Activated CD8-positive, alpha-beta memory T cell treated with anti-CD3 and anti-CD28 coated beads, Interleukin-2, amount 50 U/mL, for 1 hour (primary cell): ENCODE measurements around the gene ATP6V1C2.
"Not testable (repeated sequence)": the region's sequence is repeated elsewhere in the genome, so short reads cannot be mapped to it uniquely, and the experiment has no call there.

Experiments used
- DNase-seq: peaks from one replicate; pipeline ENCODE4 v3.0.0-alpha.2; 2020; ENCODE audit errors: extremely low read depth

Gene ATP6V1C2

DNA sequence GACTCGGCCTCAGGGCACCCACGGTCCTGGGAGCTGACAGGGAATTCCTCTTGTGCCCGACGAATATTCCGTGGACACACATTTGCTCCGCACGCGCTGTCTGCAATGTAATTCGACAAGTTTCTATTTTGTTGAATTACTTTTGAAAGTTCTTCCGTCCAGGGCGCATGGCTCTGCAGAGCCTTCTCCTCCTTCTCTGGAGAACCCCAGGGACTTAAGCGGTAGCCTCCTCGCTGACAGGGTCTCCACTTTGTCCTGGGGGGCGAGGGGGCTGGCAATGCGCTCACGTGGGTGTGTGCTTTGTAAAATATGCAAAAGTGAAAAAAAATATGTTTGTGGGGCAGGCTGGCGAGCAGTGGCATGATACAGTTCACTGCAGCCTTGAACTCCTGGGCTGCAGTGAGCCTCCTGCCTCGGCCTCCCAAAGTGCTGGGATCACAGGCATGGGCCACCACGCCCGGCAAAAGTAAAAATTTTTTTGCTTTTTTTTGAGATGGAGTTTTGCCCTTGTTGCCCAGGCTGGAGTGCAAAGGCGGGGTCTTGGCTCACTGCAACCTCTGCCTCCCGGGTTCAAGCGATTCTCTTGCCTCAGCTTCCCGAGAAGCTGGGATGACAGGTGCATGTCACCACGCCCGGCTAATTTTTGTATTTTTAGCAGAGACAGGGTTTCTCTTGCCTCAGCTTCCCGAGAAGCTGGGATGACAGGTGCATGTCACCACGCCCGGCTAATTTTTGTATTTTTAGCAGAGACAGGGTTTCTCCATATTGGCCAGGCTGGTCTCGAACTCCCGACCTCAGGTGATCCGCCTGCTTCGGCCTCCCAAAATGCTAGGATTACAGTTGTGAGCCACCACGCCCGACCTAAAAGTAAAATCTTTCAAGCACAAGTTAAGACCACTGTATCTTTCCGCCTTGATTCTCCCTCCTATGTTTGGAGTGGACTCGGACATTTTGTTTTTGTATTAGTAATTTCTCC is 92.0 kb downstream of the ATP6V1C2 start:
- not testable (repeated sequence) for DNase-seq

DNA sequence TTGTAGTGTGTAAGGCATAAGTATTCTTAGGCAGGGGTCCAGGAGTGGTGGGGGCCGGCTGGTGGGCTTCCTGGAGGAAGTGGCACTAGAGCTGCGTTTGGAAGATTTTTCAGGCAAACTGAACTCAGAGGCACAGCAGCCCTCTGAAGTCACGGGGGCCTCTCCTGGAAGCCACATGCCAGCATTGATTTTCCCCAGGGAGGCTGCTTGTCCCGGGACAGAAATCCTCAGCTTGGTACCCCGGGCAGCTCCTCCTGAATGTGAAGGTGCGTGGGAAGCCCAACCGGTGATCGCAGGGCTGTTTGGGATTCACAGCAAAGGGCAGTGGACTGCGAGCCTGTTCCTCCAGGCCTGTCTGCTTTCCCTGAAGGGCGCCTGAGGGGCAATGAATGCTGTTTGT is 92.7 kb downstream of the ATP6V1C2 start:
- no peak for DNase-seq

DNA sequence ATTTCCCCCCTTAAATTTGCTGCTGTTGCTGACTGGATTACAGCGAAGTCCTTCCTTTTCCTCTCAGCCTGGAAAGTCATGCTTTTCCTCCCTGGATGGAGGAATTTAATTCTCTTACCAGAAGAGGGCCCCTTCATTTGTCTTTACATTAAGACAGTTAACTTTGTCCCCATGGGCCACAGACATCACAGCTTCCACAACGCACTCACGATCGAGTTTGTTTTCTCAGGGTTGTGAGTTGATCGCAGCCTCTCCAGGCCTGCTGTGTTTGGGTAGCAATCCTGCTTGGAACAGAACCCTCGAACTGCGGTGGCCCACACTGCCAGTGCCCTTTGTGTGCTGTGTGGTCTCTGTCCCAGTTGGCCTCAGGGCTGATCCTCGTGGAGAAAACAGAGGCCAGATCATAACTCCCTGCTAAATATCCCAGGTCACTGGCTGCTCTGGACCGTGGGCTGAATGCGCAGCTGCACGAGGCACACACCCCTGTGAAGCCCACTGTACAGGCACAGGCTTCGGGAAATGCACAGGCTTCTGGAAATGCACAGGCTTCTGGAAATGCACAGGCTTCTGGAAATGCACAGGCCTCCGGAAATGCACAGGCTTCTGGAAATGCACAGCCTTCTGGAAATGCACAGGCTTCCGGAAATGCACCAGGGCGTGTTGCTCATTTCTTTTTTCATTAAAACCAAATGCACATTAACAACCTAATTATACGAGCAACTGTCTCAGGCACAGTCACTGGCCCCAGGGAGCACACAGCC is 93.3 kb downstream of the ATP6V1C2 start:
- DNase-seq, result no peak

DNA sequence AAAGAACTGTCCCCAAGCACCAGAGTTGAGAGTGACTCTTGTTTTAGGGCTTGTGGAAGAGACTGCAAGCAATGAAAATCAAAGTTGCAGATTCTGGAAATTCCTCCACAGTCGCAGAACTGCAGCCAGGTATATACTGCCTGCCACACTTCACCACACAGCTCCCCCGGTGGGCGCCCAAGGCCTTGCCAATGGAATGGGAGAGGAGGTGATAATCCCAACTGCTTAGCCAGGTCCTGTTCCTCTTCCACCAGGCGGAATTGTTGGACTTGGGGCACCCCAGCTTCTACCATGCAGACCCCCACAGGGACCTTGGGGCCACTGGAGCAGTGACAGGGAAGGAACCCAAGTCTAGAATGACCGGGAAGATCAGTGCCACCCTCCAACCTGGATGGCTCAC is 96.0 kb downstream of the ATP6V1C2 start:
- no peak for DNase-seq

DNA sequence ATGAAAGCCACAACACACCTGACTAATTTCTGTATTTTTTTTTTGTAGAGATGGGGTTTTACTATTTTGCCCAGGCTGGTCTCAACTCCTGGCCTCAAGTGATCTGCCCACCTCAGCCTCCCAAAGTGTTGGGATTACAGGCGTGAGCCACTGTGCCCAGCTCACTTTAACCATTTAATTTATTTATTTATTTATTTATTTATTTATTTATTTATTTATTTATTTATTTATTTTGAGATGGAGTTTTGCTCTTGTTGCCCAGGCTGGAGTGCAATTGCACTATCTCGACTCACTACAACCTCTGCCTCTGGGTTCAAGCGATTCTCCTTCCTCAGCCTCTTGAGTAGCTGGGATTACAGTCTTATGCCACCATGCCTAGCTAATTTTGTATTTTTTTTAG is 96.9 kb downstream of the ATP6V1C2 start:
- DNase-seq, result not testable (repeated sequence)

DNA sequence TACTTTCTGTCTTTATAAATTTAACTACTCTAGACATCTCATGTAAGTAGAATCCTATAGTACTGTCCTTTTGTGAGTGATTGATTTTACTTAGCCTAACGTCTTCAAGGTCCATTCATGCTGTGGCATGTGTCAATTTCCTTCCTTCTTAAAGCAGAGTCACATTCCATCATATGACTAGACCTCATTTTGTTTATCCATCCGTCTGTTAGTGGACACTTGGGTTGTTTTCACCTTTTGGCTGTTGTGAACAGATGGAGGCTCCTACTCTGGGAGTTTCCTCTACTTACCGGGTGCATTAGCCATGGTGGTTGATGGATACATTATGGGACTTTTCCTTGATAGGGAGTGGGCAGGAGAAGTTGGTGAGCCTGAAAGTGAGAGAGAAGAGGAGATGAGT is 97.6 kb downstream of the ATP6V1C2 start:
- no peak for DNase-seq

DNA sequence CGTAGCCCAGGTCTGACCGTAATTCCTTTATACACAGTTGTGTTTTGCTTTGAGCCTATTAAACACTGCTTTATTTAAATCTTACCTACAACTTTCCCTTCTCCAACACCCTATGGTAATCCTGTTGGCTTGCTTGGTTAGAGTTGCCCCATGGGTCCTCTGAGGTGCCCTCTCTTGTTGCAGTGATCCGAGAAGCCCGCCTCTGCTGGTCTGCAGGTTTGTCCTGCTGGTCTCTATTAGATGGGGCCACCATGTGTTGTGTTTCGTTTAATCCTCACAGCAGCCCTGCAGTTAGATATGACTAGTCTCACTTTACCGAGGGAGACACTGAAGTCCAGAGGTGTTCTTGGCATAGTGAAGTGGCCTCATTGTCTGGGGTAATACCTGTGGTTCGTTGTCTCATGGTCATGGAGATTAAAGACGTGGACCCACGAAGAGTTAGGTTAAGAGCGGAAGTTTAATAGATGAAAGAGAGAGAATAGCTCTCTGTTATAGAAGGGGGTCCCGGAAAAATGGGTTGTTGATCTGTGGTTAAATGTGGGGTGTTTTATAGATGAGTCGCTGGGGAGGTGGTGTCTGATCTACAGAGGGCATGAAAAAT is 98.4 kb downstream of the ATP6V1C2 start:
- no peak for DNase-seq

DNA sequence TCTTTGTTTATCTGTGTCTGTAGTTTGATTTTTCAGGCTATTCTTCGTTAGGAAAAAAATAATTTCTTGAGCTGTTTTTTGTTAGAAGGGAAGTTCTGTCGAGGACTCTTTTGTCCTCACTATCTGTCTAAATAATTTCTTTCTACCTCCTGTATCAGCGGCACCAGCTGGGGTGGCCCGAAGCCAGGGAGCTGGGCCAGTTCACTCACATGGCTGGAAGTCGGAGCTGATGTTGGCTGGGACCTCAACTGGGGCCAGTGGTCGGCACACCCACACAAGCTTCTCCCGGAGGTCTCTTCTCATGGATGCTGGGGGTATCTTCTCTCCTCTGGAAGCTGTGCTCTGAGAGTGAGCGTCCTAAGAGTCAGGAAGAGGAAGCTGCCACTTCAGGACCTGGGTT is 99.1 kb downstream of the ATP6V1C2 start:
- no peak for DNase-seq

DNA sequence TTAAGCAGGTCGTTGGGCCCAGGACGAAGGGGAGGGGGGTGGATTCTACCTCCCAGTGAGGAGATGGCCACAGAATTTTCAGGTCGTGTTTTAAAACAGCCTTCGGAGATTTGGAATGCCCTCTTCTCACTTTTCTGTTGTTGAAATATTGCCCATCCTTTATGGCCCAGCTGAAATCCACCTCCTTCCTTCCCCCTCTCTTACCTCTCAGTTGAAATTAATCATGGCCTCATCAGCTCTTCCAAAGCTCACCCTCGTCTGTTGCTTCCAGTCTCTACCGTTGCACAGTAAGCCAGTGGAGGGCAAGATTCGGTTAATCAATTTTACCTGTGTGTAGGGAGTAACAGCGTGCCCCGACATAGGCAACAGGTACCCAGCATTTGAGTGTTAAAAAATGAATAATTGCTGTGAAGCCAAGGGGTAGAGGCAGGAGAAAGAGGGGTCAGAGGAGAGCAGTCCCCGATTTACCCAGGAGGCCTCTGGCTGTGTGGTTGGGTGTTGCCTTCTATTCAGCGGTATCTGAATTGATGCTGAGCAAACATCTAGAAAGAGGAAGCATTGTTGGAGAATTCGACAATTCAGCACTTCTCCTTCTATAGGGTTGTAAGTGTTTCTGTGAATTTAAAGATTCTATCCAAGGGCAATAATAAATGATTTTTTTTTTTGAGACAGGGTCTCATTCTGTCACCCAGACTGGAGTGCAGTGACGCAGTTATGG is 99.7 kb downstream of the ATP6V1C2 start:
- DNase-seq, result no peak

DNA sequence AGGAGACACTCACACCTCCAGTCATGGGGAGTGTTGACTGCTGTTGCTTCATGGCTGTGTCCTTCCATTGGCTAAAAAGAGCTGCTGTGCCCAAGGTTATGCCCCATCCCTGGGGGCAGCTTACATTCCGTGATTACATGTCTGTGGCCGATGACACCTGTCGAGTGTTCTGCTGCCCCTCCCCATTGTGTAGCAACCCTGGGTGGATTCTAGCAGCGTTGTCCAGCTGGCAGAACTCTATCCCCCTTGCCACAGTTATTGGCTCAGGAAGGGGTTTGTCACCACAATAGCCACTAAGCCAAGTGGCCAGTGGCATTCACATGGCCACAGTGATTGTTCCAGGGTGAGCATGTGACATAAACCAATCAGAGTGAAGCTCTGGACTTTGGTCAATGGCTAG is 102.8 kb downstream of the ATP6V1C2 start:
- no peak for DNase-seq

DNA sequence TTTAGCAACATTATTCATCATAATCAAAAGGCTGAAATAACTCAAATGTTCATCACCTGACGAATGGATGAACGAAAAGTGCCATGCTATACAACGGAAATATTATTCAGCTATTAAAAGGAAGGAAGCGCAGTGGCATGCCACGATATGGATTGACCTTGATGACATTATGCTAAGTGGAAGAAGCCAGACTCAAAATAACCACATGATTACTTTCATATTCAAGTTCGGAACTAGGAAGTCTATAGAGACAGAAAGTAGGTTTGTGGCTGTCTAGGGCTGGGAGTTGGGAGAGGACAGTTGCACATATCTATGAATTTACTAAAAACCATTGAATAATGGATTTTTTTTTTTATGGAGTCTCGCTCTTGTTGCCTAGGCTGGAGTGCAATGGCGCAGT is 104.6 kb downstream of the ATP6V1C2 start:
- no peak for DNase-seq

DNA sequence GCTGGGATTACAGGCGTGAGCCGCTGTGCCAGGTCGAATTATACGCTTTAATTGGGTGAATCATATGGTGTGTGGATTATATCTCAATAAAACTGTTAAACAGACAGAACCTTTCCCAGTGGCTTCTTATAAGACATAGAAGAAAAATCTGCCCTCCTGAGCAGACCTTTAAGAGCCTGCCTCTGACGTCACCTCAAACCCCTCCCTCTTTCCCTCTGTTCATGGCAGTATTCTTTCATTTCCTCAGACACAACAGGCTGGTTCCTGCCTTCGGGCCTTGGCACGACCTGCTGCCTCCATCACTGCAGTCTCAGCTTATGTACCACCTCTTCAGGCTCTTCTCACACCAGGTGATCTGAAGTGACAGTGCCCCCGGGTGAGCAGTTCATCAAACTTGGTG is 105.2 kb downstream of the ATP6V1C2 start:
- no peak for DNase-seq

DNA sequence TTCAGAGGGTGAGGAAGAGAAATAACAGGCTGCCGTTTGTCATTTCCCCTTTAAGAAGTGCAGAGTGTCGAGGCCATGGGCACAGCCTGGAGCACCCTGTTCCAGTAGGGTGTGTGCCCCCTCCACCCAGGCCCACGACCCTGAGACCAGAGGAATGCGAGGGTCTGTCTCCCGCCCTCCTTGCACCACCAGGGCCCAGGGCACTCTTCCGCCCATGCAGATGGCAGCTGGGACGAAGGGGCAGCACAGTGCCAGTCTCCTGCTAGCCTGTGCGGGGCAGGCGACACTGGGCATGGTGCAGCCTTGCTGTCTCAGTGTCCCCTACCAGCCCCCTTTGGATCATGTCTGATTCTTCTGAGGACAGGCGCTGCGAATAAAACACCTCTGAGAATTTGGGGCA is 106.9 kb downstream of the ATP6V1C2 start:
- no peak for DNase-seq

DNA sequence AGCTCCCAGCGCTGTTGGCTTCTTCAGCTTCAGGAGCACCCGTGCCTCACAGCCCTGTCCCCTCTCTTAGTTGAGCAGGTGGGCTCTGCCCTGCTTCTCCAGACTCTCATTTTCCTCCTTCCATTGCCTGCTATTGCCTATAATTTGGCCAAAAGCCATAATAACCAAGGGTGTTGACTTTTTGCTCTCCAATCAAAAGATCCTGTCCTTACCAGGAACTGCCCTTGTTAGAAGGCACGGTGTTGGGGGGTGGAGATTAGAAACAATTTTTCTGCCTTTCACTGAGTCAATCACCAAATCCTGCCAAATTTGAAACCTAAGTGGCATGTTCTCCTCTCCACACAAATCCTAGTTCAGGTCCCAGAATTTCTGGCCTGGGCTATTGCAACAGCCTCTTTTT is 107.9 kb downstream of the ATP6V1C2 start:
- DNase-seq, result no peak

DNA sequence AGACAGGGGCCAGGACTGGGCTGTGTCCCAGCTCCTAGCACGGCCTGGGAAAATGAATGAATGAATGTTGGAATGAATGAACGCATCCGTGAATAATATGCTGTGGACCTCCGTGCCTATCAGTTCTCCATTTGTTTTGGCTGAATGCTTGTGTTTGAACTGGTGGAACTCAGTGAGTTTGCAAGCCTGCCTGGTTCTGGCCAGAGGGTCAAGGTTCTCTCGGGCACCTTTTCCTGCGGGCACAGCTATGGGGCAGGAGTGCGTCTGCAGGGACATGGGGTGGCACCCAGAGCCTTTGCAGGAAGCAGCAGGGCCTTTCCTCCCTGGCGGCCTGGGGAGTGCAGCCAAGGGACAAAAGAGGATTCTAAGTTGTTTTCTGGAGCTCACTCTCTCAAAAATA is 108.8 kb downstream of the ATP6V1C2 start:
- no peak for DNase-seq

DNA sequence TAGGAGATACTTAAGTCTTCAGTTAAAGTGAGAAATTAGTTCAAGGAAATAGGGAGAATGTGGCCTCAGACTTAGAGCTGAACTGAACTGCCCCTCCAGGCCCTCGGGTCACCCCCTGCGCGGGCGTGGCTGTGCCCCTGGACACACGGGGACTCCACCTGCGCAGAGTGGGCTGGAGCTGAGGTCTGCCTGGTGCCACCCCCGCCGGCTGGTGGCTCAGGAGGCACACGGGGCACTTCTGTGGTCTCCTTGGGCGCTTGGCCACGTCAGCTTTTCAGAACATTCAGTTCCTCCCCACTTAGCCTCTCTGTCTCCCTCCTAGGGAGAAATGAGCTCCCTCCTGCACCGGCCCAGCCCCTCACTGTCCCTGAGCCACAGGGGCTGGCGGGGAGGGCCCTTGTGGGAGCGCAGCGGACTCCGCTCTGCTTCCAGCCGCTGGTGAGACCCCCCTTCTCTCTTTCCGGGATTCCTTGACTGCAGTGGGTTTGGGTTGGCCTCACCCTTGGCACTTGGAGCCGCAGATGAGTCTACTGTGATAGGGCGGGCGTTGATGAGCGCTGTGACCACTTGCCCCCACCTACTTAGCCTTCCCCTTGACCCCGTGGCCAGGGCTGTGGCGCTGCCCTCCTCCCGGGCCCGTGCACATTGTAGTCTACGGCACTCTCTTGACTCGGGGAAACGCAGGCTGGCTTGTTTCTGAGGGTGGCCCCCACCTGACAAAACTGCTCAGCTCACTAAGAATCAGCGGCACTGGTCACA is 109.4 kb downstream of the ATP6V1C2 start:
- no peak for DNase-seq

DNA sequence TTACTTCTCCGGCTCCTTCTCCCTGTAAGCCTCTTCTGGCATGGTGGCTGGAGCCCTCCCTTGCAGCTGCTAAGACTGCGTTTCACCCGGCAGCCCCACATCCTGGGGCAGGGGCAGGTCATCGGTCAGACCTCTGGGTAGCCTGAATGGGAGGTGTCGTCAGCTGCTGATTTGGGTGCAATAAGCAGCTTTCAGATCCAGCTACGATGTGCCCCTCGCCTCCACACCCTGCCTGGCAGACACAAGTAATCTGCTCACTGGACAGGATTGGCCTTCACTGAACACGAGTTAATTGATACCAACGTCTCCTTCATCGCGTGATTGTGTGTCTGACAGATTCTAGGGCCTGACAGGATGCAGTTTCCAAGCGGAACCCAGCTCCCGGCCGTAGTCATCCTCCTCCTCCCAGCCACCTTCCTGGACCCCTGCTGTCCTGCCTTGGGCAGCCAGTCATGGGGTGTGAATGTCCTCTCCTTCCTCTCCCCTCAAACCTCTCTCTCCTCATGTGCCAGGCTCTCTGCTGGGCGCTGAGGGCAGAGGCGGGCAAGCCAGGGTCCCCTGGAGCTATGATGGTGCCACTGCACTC is 110.1 kb downstream of the ATP6V1C2 start:
- no peak for DNase-seq

DNA sequence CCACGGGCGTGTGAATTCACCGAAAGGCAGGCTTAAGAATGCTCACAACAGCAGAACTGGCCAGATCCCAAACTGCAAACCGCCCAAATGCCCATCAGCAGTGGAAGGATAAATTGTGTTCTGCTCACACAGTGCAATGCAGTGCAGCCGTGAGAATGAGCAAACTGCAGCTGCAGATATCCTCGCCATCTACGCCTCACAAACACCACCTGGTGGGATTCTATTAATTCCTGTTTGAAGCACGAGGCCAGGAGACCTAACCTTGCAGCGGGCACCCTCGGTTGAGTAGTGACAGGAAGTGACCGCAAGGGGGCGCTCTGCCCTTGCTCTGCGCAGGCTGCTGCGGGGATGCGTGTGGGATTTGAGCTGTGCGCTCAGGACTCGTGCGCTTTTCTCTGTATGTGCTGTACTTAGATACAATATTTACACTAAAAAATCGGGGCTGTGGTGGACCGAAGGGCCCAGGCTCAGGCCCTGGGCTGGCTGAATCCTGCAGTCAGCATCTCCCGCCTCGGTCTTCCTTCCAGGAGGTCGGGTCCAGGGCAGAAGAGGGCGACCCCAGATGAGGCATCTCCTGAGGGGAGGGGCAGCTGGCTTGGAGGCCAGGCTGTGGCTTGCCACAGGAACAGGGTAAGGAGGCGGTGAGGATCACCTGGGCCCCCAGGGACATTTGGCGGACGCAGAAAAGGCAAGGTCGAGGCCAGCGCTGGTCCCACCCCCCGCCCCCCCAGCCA is 110.9 kb downstream of the ATP6V1C2 start:
- DNase-seq, result peak; percentile 41

DNA sequence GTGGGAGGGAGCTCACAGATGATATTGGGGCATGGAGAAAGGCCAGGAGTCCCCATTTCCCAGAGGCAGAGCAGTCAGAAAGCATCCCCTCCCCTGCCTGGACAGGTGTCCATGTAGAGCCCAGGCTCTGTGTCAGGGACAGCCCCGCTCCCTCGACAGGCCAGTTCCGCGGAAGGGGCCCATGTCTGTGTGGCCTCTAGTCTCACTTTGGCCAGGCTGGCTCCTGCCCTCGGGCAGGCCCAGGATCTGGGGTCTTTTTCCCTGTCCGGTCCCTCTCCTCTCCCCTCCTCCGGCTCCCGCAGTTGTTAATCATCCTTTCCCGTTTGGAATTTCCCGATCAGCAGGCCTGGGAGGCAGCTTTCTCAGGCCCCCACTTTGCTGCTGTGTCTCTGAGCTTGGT is 111.6 kb downstream of the ATP6V1C2 start:
- DNase-seq, result no peak

DNA sequence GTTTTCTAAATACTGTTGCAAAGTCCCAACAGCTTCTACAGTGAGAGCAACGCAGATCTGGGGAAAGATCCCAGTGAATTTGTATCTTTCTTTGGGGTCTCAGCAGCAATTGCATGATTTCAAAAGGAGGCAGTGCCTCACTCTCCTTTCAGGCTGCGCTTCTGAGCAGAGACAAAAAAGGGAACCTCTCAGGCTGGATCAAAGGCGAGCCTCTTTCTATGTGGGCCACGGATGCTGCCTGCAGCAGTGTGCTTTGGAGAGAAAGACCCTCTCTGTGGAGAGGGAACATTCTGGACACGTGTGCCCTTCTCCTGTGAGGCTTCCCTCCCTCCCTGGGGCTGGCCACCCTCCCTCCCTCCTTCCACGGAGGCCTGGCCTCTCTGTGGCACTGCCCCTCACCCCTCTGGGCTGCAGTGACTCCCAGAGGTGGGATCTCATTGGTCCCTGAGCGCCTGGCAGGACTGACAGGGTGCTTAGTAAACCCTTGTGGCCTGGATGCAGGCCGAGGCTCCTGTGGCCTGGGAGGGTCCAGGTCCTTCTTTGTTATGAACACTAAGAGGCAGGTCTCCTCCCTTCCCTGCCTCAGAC is 112.7 kb downstream of the ATP6V1C2 start:
- no peak for DNase-seq
